Measurements from ENCODE around the gene CDH15.
"Not testable (repeated sequence)": the region's sequence is repeated elsewhere in the genome, so short reads cannot be mapped to it uniquely, and the experiment has no call there.

The CDH15 gene

GRCh38 chr16:89237733-89238132 is 66.2 kb downstream of the CDH15 start:
- no peak for DNase-seq (ENCODE audit: low spot score)

GRCh38 chr16:89241187-89242007 is 69.8 kb downstream of the CDH15 start:
- DNase-seq (ENCODE audit: low spot score), result peak; percentile 84

- DNase-seq (ENCODE audit: low spot score), result no peak
Observed at GRCh38 chr16:89242795-89243200, 71.2 kb downstream of the CDH15 start.

GRCh38 chr16:89243664-89244063 is 72.1 kb downstream of the CDH15 start:
- no peak for DNase-seq (ENCODE audit: low spot score)

GRCh38 chr16:89244264-89244663 is 72.7 kb downstream of the CDH15 start:
- DNase-seq (ENCODE audit: low spot score), result not testable (repeated sequence)

GRCh38 chr16:89244754-89245153 is 73.2 kb downstream of the CDH15 start:
- no peak for DNase-seq (ENCODE audit: low spot score)
